Hepatocyte (in vitro differentiated cells): Measurements from ENCODE around the gene SHPK. TPM values are rescaled to one million over a fixed set of nuclear protein-coding genes. Genes with fewer than 3 reads are reported as not detected.

Experiments
- DNase-seq: peaks from one replicate; pipeline ENCODE4 v3.0.0-alpha.2; 2016; ENCODE audit warnings: low spot score
- H2AFZ ChIP-seq: fragments of 200-600 bp; sonication (generic); 2 replicates; pipeline ENCODE4 v1.6.0; 2016; ENCODE audit warnings: antibody characterized with exemption, mild to moderate bottlenecking
- H3K27ac ChIP-seq: fragments of 200-600 bp; sonication (generic); 2 replicates; pipeline ENCODE4 v1.5.1; 2016; ENCODE audit warnings: mild to moderate bottlenecking
- H3K27me3 ChIP-seq: fragments of 200-600 bp; sonication (generic); 2 replicates; pipeline ENCODE4 v1.6.1; 2016
- H3K36me3 ChIP-seq: fragments of 200-600 bp; sonication (generic); replicated peaks from 2 replicates; pipeline ENCODE4 v1.5.1; 2016; ENCODE audit warnings: low read depth; ENCODE audit not compliant: insufficient read depth
- H3K4me1 ChIP-seq: fragments of 200-600 bp; sonication (generic); 2 replicates; pipeline ENCODE4 v1.5.1; 2016; ENCODE audit warnings: mild to moderate bottlenecking, moderate library complexity; ENCODE audit not compliant: insufficient read depth
- H3K4me2 ChIP-seq: fragments of 200-600 bp; sonication (generic); 2 replicates; pipeline ENCODE4 v1.6.0; 2016
- H3K4me3 ChIP-seq: fragments of 200-600 bp; sonication (generic); 2 replicates; pipeline ENCODE4 v1.5.1; 2016; ENCODE audit warnings: mild to moderate bottlenecking
- H3K79me2 ChIP-seq: fragments of 200-600 bp; sonication (generic); 2 replicates; pipeline ENCODE4 v1.6.0; 2017; ENCODE audit warnings: mild to moderate bottlenecking
- H3K9me2 ChIP-seq: fragments of 200-600 bp; sonication (generic); replicated peaks from 2 replicates; pipeline ENCODE4 v1.6.0; 2017; ENCODE audit warnings: mild to moderate bottlenecking; ENCODE audit not compliant: insufficient read depth
- H3K9me3 ChIP-seq: fragments of 200-600 bp; sonication (generic); 2 replicates; pipeline ENCODE4 v1.5.1; 2016; ENCODE audit warnings: low read depth, mild to moderate bottlenecking
- H4K20me1 ChIP-seq: fragments of 200-600 bp; sonication (generic); 2 replicates; pipeline ENCODE4 v1.6.0; 2016; ENCODE audit warnings: mild to moderate bottlenecking; ENCODE audit not compliant: insufficient read depth, poor library complexity, severe bottlenecking
- EZH2 ChIP-seq: fragments of 200-600 bp; sonication (generic); IDR thresholded peaks from 2 replicates; pipeline ENCODE4 v1.6.1; 2016; ENCODE audit warnings: antibody characterized with exemption, mild to moderate bottlenecking, borderline replicate concordance
- EZH2phosphoT487 ChIP-seq: fragments of 200-600 bp; sonication (generic); IDR thresholded peaks from one replicate; pipeline ENCODE4 v1.6.1; 2018; ENCODE audit warnings: antibody characterized with exemption, mild to moderate bottlenecking, low read depth, moderate library complexity; ENCODE audit not compliant: unreplicated experiment, severe bottlenecking
- WGBS: methylation state at CpG from one replicate; pipeline ENCODE4 v1.1.6; 2016; ENCODE audit warnings: low lambda C conversion rate; ENCODE audit errors: missing lambda C conversion rate; 5-methylcytosine and 5-hydroxymethylcytosine counted together
- polyA plus RNA-seq: library from polyadenylated mRNA; unstranded; fragments of >200 nt; fragmentation: Nextera tagmentation; extraction: Ambion mirVana; gene quantifications from 2 replicates; pipeline ENCODE4 v1.2.1, GENCODE V29; 2016
- total RNA-seq: library from RNA; depleted of rRNA; stranded (reverse); fragments of >200 nt; gene quantifications from 2 replicates; pipeline ENCODE4 v1.2.3, GENCODE V29; 2014
- TF ChIP-seq, protein P1 (sequence below): fragments of 200-600 bp; sonication (generic); IDR thresholded peaks from 2 replicates; pipeline ENCODE4 v1.5.1; 2016; ENCODE audit warnings: antibody characterized with exemption, mild to moderate bottlenecking; ENCODE audit not compliant: poor library complexity

SHPK gene
- total and polyA plus RNA-seq, 2 experiments from 2014 or later = 9.1 to 14.1 TPM

DNA sequence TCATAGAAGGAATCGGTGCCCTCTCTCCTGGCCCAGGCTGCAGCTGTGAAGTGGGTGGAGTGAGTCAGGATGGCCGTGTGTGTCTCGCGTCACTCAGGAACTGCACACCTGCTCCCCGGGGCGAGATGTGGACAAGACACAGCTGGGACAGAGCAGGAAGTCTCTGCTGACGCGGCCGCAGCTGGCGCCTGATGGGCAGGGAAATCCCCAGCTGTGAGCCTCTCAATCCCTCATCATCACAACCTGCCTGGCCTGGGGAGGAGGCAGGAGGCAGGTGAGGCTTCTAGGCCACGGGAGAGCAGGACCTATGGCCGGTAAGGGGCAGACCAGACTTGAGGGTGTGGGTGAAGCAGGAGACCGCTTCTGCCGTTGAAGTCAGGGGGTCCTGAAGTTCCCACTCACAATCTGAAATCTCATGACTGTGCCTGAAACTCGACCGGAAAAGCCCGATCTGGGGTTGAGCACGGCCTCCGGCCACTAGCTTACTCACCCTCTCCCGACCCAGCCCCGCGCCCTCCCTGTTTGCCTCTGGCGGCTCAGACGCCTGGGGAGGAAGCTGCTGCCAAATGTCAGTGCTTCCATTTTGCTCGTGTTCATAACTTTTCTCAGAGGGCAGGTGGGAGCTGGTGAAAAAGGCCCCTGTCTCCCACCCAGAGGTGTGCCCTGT lies 77.3 kb downstream of the SHPK start:
- Histone ChIP-seq H3K4me2 (no peak overlapping the region), H3K4me3 (no peak overlapping the region), H3K27ac (no peak overlapping the region), H4K20me1 (no peaks in the 10 kb centered on the region), H3K79me2 (no peaks in the 10 kb centered on the region), H3K27me3 (no peaks in the 10 kb centered on the region), H3K36me3 (no peaks in the 10 kb centered on the region), H3K4me1 (no peaks in the 10 kb centered on the region), H2AFZ (no peak overlapping the region), H3K9me2 (no peaks in the 10 kb centered on the region), H3K9me3 (no peaks in the 10 kb centered on the region)
- no peak for DNase-seq
- 76% methylated on average over 25 of the region's 25 CpGs for WGBS
- TF ChIP-seq EZH2phosphoT487 (no peak), EZH2 (no peak)
- TF ChIP-seq, protein P1, sequence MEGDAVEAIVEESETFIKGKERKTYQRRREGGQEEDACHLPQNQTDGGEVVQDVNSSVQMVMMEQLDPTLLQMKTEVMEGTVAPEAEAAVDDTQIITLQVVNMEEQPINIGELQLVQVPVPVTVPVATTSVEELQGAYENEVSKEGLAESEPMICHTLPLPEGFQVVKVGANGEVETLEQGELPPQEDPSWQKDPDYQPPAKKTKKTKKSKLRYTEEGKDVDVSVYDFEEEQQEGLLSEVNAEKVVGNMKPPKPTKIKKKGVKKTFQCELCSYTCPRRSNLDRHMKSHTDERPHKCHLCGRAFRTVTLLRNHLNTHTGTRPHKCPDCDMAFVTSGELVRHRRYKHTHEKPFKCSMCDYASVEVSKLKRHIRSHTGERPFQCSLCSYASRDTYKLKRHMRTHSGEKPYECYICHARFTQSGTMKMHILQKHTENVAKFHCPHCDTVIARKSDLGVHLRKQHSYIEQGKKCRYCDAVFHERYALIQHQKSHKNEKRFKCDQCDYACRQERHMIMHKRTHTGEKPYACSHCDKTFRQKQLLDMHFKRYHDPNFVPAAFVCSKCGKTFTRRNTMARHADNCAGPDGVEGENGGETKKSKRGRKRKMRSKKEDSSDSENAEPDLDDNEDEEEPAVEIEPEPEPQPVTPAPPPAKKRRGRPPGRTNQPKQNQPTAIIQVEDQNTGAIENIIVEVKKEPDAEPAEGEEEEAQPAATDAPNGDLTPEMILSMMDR = no peak

Other genes with a start within 250 kb of the SHPK start
- gene OR3A2, start 249.9 kb downstream of the SHPK start, total RNA-seq = not detected in 2 replicates
- not detected in 2 replicates for gene OR3A2, start 249.9 kb downstream of the SHPK start, polyA plus RNA-seq
- not detected in 2 replicates for gene OR1E1, start 237.8 kb downstream of the SHPK start, total RNA-seq
- not detected in 2 replicates for gene OR1E1, start 237.8 kb downstream of the SHPK start, polyA plus RNA-seq
- gene OR3A3, start 224.9 kb downstream of the SHPK start, total RNA-seq = not detected in 2 replicates
- gene OR3A3, start 224.9 kb downstream of the SHPK start, polyA plus RNA-seq = not detected in 2 replicates
- gene OR1E2, start 202.4 kb downstream of the SHPK start, total RNA-seq = not detected in 2 replicates
- gene OR1E2, start 202.4 kb downstream of the SHPK start, polyA plus RNA-seq = not detected in 2 replicates
- not detected in 2 replicates for gene SPATA22, start 164.4 kb downstream of the SHPK start, total RNA-seq
- gene SPATA22, start 164.4 kb downstream of the SHPK start, polyA plus RNA-seq = not detected in 2 replicates
- gene ASPA, start 160.3 kb downstream of the SHPK start, total RNA-seq = 0.27 and 1.2 TPM in 2 replicates
- 0.08 and 0.66 TPM in 2 replicates for gene ASPA, start 160.3 kb downstream of the SHPK start, polyA plus RNA-seq
- gene TRPV3, start 78.4 kb downstream of the SHPK start, total RNA-seq = 2.6 and 8.1 TPM in 2 replicates
- gene TRPV3, start 78.4 kb downstream of the SHPK start, polyA plus RNA-seq = 1.4 and 2.5 TPM in 2 replicates
- 3.7 and 6.2 TPM in 2 replicates for gene TRPV1, start 26.8 kb downstream of the SHPK start, total RNA-seq
- 4.8 and 6.2 TPM in 2 replicates for gene TRPV1, start 26.8 kb downstream of the SHPK start, polyA plus RNA-seq
- gene CTNS, start 510 bp upstream of the SHPK start, total RNA-seq = 28.1 and 28.7 TPM in 2 replicates
- gene CTNS, start 510 bp upstream of the SHPK start, polyA plus RNA-seq = 23.7 and 26.0 TPM in 2 replicates
- gene TAX1BP3, start 32.3 kb upstream of the SHPK start, total RNA-seq = 208 and 218 TPM in 2 replicates
- gene TAX1BP3, start 32.3 kb upstream of the SHPK start, polyA plus RNA-seq = 357 and 387 TPM in 2 replicates
- gene EMC6, start 32.6 kb upstream of the SHPK start, total RNA-seq = 40.9 and 42.7 TPM in 2 replicates
- 117 and 130 TPM in 2 replicates for gene EMC6, start 32.6 kb upstream of the SHPK start, polyA plus RNA-seq
- 0.36 TPM in 1 of 2 replicates, not detected in the other for gene P2RX5, start 59.9 kb upstream of the SHPK start, total RNA-seq
- gene P2RX5, start 59.9 kb upstream of the SHPK start, polyA plus RNA-seq = 0.32 TPM in 1 of 2 replicates, not detected in the other
- 1.3 and 1.5 TPM in 2 replicates for gene HASPIN, start 87.7 kb upstream of the SHPK start, total RNA-seq
- gene HASPIN, start 87.7 kb upstream of the SHPK start, polyA plus RNA-seq = 0.54 and 1.1 TPM in 2 replicates
- 28.1 and 46.7 TPM in 2 replicates for gene ITGAE, start 164.9 kb upstream of the SHPK start, total RNA-seq
- gene ITGAE, start 164.9 kb upstream of the SHPK start, polyA plus RNA-seq = 53.0 and 77.0 TPM in 2 replicates
- 20.8 and 31.8 TPM in 2 replicates for gene NCBP3, start 210.0 kb upstream of the SHPK start, total RNA-seq
- gene NCBP3, start 210.0 kb upstream of the SHPK start, polyA plus RNA-seq = 20.6 and 28.9 TPM in 2 replicates